Keratinocyte (primary cell): ENCODE measurements around the gene EPHX1.

ENCODE experiments used
- CTCF ChIP-seq, 3 experiments: IDR thresholded peaks in 1 of 3; conservative IDR thresholded peaks in 1 of 3; optimal IDR thresholded peaks in 1 of 3; 2 replicates in 2 of 3; 3 replicates in 1 of 3; pipeline versions ENCODE3 to v1.5.1; 2011; ENCODE audit warnings: low read length in 3 of 3, mild to moderate bottlenecking in 3 of 3, moderate library complexity in 2 of 3, control low read depth in 1 of 3, inconsistent platforms in 1 of 3; ENCODE audit not compliant: insufficient read depth in 2 of 3; ENCODE audit errors: extremely low read depth in 1 of 3
- EZH2 ChIP-seq: IDR thresholded peaks from one replicate; pipeline ENCODE4 v1.6.1; 2012; ENCODE audit warnings: inconsistent platforms, mild to moderate bottlenecking, low read length, moderate library complexity

- TF ChIP-seq CTCF (optimal IDR thresholded peaks at IDR 0.05 in 1 of 3, IDR thresholded peaks at IDR 0.05 in 1 of 3, conservative IDR thresholded peaks at IDR 0.05 in 1 of 3; ENCODE audit: extremely low read depth in 1 of 3, insufficient read depth in 2 of 3, low read length in 3 of 3) (no peak), EZH2 (no peak)
Measured at GRCh38 chr1:225863167-225863566, 53.2 kb downstream of the EPHX1 start.
